ENCODE data around the gene RASA4B.
"Not testable (repeated sequence)": the region's sequence is repeated elsewhere in the genome, so short reads cannot be mapped to it uniquely, and the experiment has no call there.

Gene RASA4B

DNA sequence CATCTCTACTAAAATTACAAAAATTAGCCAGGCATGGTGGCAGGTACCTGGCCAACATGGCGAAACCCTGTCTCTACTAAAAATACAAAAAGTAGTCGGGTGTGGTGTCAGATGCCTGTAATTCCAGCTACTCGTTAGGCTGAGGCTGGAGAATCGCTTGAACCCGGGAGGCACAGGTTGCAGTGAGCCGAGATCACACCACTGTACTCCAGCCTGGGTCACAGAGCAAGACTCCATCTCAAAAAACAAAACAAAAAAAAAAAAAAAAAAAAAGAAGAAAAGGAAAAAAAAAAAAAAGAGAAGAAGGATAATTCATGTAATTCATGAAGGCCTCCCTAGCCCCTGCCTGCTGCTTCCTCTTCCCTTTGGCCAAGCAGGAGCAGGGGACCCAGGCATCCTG, 23.0 kb upstream of the RASA4B start:
- not testable (repeated sequence) for H3K27ac ChIP-seq (ENCODE audit: low read depth, low read length); H3K4me2 ChIP-seq (ENCODE audit: low read depth, low read length, poor library complexity, severe bottlenecking); H3K27me3 ChIP-seq (ENCODE audit: low read length); H3K9me2 ChIP-seq (replicated peaks; ENCODE audit: insufficient read depth, low read length); H3K36me3 ChIP-seq (ENCODE audit: low read length); H4K20me1 ChIP-seq (ENCODE audit: low read depth, low read length); H3K9me3 ChIP-seq (ENCODE audit: insufficient read depth, low read length); H2AFZ ChIP-seq (ENCODE audit: low read depth, low read length, severe bottlenecking); H3K9ac ChIP-seq (ENCODE audit: low read length); H3F3A ChIP-seq (ENCODE audit: insufficient read depth); H3K79me2 ChIP-seq (ENCODE audit: insufficient read depth, low read length); H3K4me3 ChIP-seq (ENCODE audit: insufficient read depth, low read length, poor library complexity, severe bottlenecking)

DNA sequence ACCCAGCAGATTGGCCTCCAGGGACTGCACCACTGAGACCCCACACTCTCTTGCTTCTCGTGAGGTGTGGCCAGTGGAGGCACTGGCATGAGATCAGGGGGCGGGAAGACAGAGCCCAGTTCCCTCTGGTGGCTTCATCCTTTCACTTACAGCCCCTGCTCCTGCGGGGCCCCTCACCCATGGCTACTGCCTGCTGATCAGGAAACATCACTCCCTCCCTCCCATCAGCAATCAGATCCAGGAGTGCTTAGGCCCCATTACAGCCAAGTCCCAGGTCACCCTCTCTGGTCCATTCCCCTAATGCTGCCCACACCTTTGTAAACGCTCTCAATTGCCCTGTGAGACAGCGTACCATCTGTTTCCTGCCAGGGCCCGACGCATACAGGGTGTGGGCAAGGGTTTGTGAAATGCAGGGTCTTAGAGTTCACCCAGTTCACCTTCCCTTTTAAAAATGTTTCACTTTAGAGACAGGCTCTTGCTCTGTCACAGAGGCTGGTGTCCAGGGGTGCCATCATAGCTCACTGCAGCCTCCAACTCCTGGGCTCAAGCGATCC, 17.6 kb upstream of the RASA4B start:
- H2AFZ ChIP-seq (ENCODE audit: low read depth, low read length, severe bottlenecking); H3K4me2 ChIP-seq (ENCODE audit: low read depth, low read length, poor library complexity, severe bottlenecking); H4K20me1 ChIP-seq (ENCODE audit: low read depth, low read length); H3K9ac ChIP-seq (ENCODE audit: low read length); H3K79me2 ChIP-seq (ENCODE audit: insufficient read depth, low read length); H3K27ac ChIP-seq (ENCODE audit: low read depth, low read length); H3K4me3 ChIP-seq (ENCODE audit: insufficient read depth, low read length, poor library complexity, severe bottlenecking); H3K36me3 ChIP-seq (ENCODE audit: low read length); H3K9me3 ChIP-seq (ENCODE audit: insufficient read depth, low read length); H3K27me3 ChIP-seq (ENCODE audit: low read length); H3K9me2 ChIP-seq (replicated peaks; ENCODE audit: insufficient read depth, low read length); H3F3A ChIP-seq (ENCODE audit: insufficient read depth): not testable (repeated sequence)

DNA sequence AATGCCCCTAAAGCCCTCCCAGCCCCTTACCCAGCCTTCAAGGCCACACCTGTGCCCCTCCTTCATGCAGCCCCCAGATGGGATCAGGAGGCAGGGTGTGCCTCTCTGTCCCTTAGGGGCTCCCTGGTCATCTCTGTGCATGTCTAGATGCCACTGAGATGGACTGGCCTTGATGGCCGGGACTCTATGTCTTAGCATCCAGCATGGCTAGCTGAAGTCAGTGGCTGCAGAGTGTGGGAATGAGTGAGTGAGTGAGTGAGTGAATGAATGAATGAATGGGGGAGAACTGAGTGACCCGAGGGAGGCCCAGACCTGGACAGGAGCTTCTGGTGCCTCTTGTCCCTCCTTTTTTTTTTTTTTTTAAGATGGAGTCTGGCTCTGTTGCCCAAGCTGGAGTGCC, 14.6 kb upstream of the RASA4B start:
- not testable (repeated sequence) for H3K4me2 ChIP-seq (ENCODE audit: low read depth, low read length, poor library complexity, severe bottlenecking); H3K79me2 ChIP-seq (ENCODE audit: insufficient read depth, low read length); H3K4me3 ChIP-seq (ENCODE audit: insufficient read depth, low read length, poor library complexity, severe bottlenecking); H4K20me1 ChIP-seq (ENCODE audit: low read depth, low read length); H3F3A ChIP-seq (ENCODE audit: insufficient read depth); H3K9me2 ChIP-seq (replicated peaks; ENCODE audit: insufficient read depth, low read length); H2AFZ ChIP-seq (ENCODE audit: low read depth, low read length, severe bottlenecking); H3K9me3 ChIP-seq (ENCODE audit: insufficient read depth, low read length); H3K36me3 ChIP-seq (ENCODE audit: low read length); H3K27me3 ChIP-seq (ENCODE audit: low read length); H3K9ac ChIP-seq (ENCODE audit: low read length); H3K27ac ChIP-seq (ENCODE audit: low read depth, low read length)

DNA sequence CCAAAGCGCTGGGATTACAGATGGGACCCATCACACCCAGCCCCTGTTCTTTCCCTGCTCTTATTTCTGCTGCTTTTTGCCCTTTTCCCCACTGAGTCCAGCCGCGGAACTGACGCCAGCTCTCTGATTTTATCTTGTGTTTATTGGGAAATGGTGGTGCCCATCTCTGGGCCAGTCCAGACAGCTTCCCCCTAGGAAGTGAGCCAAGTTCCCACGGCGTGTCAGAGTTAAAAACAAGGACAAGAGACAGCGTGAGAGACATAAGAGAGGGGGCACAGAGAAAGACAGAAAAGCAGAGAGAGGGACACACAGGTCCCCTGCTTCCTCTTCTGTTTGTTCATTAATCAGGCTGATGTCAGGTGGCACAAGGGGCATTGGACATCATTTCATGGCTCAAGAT, 14.0 kb upstream of the RASA4B start:
- H3F3A ChIP-seq (ENCODE audit: insufficient read depth); H3K4me2 ChIP-seq (ENCODE audit: low read depth, low read length, poor library complexity, severe bottlenecking); H4K20me1 ChIP-seq (ENCODE audit: low read depth, low read length); H3K27me3 ChIP-seq (ENCODE audit: low read length); H3K36me3 ChIP-seq (ENCODE audit: low read length); H3K79me2 ChIP-seq (ENCODE audit: insufficient read depth, low read length); H3K9me3 ChIP-seq (ENCODE audit: insufficient read depth, low read length); H3K9ac ChIP-seq (ENCODE audit: low read length); H2AFZ ChIP-seq (ENCODE audit: low read depth, low read length, severe bottlenecking); H3K9me2 ChIP-seq (replicated peaks; ENCODE audit: insufficient read depth, low read length); H3K27ac ChIP-seq (ENCODE audit: low read depth, low read length); H3K4me3 ChIP-seq (ENCODE audit: insufficient read depth, low read length, poor library complexity, severe bottlenecking): not testable (repeated sequence)

GRCh38 chr7:102527822-102528793, 10.5 kb upstream of the RASA4B start:
- not testable (repeated sequence) for H2AFZ ChIP-seq (ENCODE audit: low read depth, low read length, severe bottlenecking); H4K20me1 ChIP-seq (ENCODE audit: low read depth, low read length); H3K4me2 ChIP-seq (ENCODE audit: low read depth, low read length, poor library complexity, severe bottlenecking); H3K27me3 ChIP-seq (ENCODE audit: low read length); H3K9ac ChIP-seq (ENCODE audit: low read length); H3F3A ChIP-seq (ENCODE audit: insufficient read depth); H3K36me3 ChIP-seq (ENCODE audit: low read length); H3K9me3 ChIP-seq (ENCODE audit: insufficient read depth, low read length); H3K27ac ChIP-seq (ENCODE audit: low read depth, low read length); H3K9me2 ChIP-seq (replicated peaks; ENCODE audit: insufficient read depth, low read length); H3K4me3 ChIP-seq (ENCODE audit: insufficient read depth, low read length, poor library complexity, severe bottlenecking); H3K79me2 ChIP-seq (ENCODE audit: insufficient read depth, low read length)

GRCh38 chr7:102527182-102527581, 9.6 kb upstream of the RASA4B start:
- not testable (repeated sequence) for H2AFZ ChIP-seq (ENCODE audit: low read depth, low read length, severe bottlenecking); H3K4me2 ChIP-seq (ENCODE audit: low read depth, low read length, poor library complexity, severe bottlenecking); H3K27ac ChIP-seq (ENCODE audit: low read depth, low read length); H3K27me3 ChIP-seq (ENCODE audit: low read length); H3F3A ChIP-seq (ENCODE audit: insufficient read depth); H3K9me2 ChIP-seq (replicated peaks; ENCODE audit: insufficient read depth, low read length); H3K36me3 ChIP-seq (ENCODE audit: low read length); H3K4me3 ChIP-seq (ENCODE audit: insufficient read depth, low read length, poor library complexity, severe bottlenecking); H4K20me1 ChIP-seq (ENCODE audit: low read depth, low read length); H3K9me3 ChIP-seq (ENCODE audit: insufficient read depth, low read length); H3K79me2 ChIP-seq (ENCODE audit: insufficient read depth, low read length); H3K9ac ChIP-seq (ENCODE audit: low read length)

DNA sequence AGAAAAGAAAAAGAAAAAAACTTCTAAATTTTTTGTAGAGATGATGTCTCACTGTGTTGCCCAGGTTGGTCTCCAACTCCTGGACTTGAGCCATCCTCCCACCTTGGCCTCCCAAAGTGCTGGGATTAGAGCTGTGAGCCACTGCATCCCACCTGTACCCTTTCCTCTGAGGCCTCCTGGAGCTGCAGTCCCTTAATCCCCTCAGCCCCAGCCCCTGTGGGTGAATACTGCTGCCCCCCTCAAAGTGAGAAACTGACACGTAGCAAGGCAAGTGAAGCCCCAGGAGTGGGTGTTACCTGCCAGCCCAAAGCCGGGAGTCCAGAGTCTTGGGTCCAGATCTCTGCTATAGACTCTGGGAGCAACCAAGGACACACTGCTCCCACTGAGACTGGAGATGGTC, 7.2 kb upstream of the RASA4B start:
- H3K27ac ChIP-seq (ENCODE audit: low read depth, low read length); H3K27me3 ChIP-seq (ENCODE audit: low read length): not testable (repeated sequence)

GRCh38 chr7:102520797-102521196, 3.2 kb upstream of the RASA4B start:
- not testable (repeated sequence) for H3K4me3 ChIP-seq (ENCODE audit: insufficient read depth, low read length, poor library complexity, severe bottlenecking); H4K20me1 ChIP-seq (ENCODE audit: low read depth, low read length); H3K27me3 ChIP-seq (ENCODE audit: low read length); H3K79me2 ChIP-seq (ENCODE audit: insufficient read depth, low read length); H3K9ac ChIP-seq (ENCODE audit: low read length); H2AFZ ChIP-seq (ENCODE audit: low read depth, low read length, severe bottlenecking); H3K36me3 ChIP-seq (ENCODE audit: low read length); H3K9me3 ChIP-seq (ENCODE audit: insufficient read depth, low read length); H3F3A ChIP-seq (ENCODE audit: insufficient read depth); H3K9me2 ChIP-seq (replicated peaks; ENCODE audit: insufficient read depth, low read length); H3K4me2 ChIP-seq (ENCODE audit: low read depth, low read length, poor library complexity, severe bottlenecking); H3K27ac ChIP-seq (ENCODE audit: low read depth, low read length)

More for the DNA sequence above, 7.2 kb upstream of the RASA4B start:
- not testable (repeated sequence) for H3F3A ChIP-seq (ENCODE audit: insufficient read depth); H3K4me2 ChIP-seq (ENCODE audit: low read depth, low read length, poor library complexity, severe bottlenecking); H3K9me2 ChIP-seq (replicated peaks; ENCODE audit: insufficient read depth, low read length); H3K4me3 ChIP-seq (ENCODE audit: insufficient read depth, low read length, poor library complexity, severe bottlenecking); H2AFZ ChIP-seq (ENCODE audit: low read depth, low read length, severe bottlenecking); H3K9me3 ChIP-seq (ENCODE audit: insufficient read depth, low read length); H3K9ac ChIP-seq (ENCODE audit: low read length); H3K36me3 ChIP-seq (ENCODE audit: low read length); H3K79me2 ChIP-seq (ENCODE audit: insufficient read depth, low read length); H4K20me1 ChIP-seq (ENCODE audit: low read depth, low read length)

Data from SU-DHL-6 (cell line).